Lower leg skin (tissue), 3 donors: ENCODE measurements around the gene DIP2C.

Experiments
- CTCF ChIP-seq, 3 donors: fragments of 450-650 bp; IDR thresholded peaks; one replicate each; pipeline ENCODE4 v1.5.1; 2016; ENCODE audit warnings: antibody characterized with exemption in 3 of 3, mild to moderate bottlenecking in 3 of 3, moderate library complexity in 2 of 3
- POLR2A ChIP-seq, 2 donors: fragments of 450-650 bp; IDR thresholded peaks; one replicate each; pipeline ENCODE4 v1.6.1; 2016 to 2017; ENCODE audit warnings: antibody characterized with exemption in 2 of 2, mild to moderate bottlenecking in 1 of 2, moderate library complexity in 1 of 2

DNA sequence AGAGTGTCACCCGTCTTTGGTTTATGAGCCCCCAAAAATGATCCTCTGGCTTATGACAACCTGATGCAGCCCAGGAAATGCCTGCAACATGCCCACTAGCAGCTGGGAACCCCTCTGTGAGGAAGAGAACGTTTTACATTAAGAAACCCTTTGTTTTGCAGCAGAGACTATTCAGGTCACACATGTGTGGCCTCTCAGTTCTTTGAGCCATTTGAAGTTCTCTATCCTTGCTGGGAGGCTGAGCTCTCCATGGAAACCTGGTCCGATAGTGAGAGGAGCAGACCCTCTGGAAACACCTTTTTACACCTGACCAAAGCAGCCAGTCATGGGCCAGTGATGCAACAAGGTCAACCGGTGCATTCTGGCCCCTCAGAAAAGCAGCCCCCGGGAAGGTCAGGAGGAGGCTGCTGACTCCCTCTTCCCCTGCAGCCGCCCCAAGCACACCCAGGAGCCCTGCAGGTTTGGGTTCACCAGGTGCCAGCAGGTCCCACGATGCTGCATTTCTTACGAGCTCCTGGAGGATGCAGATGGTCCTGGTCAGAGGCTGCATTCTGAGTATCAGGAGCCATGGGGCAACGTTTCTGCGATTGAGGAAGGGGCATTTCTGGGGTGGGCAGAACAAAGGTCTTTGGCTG, 419.9 kb downstream of the DIP2C start:
- TF ChIP-seq CTCF (IDR thresholded peaks at IDR 0.05) (no peak), POLR2A (IDR thresholded peaks at IDR 0.05) (no peak)
